IMR-90 (cell line): Measurements from ENCODE around the gene GRK5. TPM values are rescaled to one million over a fixed set of nuclear protein-coding genes. Genes with fewer than 3 reads are reported as not detected.

Source experiments
- ATAC-seq: fragments of 200-7000 bp; cut with Tn5 transposase; 2 replicates; pipeline ENCODE4 v1.9.1; 2020; ENCODE audit warnings: low read depth, mild to moderate bottlenecking, moderate library complexity
- BruUV-seq: library from RNA; stranded (reverse); fragments of 400-500 nt; replicated peaks from 2 replicates; lab custom pipeline; 2021; lab: Mats Ljungman, UMichigan
- CTCF ChIA-PET: fragments of 300-600 bp; formaldehyde crosslinking; extraction: SDS; loops from one replicate; lab custom pipeline; 2021; ENCODE audit warnings: antibody characterized with exemption; lab: Yijun Ruan, JAX
- POLR2A ChIA-PET: fragments of 300-600 bp; sonication (Branson Sonifier 250); formaldehyde crosslinking; loops from one replicate; lab custom pipeline; 2022; ENCODE audit warnings: antibody characterized with exemption; ENCODE audit not compliant: unreplicated experiment; lab: Charles Lee
- DNase-seq: peaks from one replicate; pipeline ENCODE4 v3.0.0; 2013
- H2AFZ ChIP-seq: replicated peaks from 2 replicates; pipeline ENCODE3; 2013; ENCODE audit warnings: low read length, mild to moderate bottlenecking; ENCODE audit not compliant: poor library complexity
- H2AK5ac ChIP-seq: 2 replicates; pipeline ENCODE4 v1.6.1; 2013; ENCODE audit warnings: low read depth, low read length, inconsistent platforms
- H2AK9ac ChIP-seq: replicated peaks from 2 replicates; pipeline ENCODE3; 2013; ENCODE audit warnings: mild to moderate bottlenecking, low read depth, low read length, moderate library complexity; ENCODE audit not compliant: poor library complexity
- H2BK120ac ChIP-seq: 2 replicates; pipeline ENCODE4 v1.6.1; 2013; ENCODE audit warnings: low read depth, low read length, inconsistent platforms
- H2BK15ac ChIP-seq: 3 replicates; pipeline ENCODE4 v1.6.1; 2013; ENCODE audit warnings: low read depth, low read length, inconsistent platforms
- H2BK20ac ChIP-seq: 2 replicates; pipeline ENCODE4 v1.6.1; 2013; ENCODE audit warnings: low read depth, mild to moderate bottlenecking, inconsistent platforms, low read length, moderate library complexity
- H2BK5ac ChIP-seq: 2 replicates; pipeline ENCODE4 v1.6.1; 2013; ENCODE audit warnings: mild to moderate bottlenecking, low read depth, low read length, inconsistent platforms; ENCODE audit not compliant: poor library complexity, severe bottlenecking
- H3K14ac ChIP-seq: replicated peaks from 2 replicates; pipeline ENCODE4 v1.6.1; 2013; ENCODE audit warnings: low read depth, low read length, inconsistent platforms
- H3K18ac ChIP-seq: 2 replicates; pipeline ENCODE4 v1.6.1; 2013; ENCODE audit warnings: low read depth, low read length, control low read depth
- H3K23ac ChIP-seq: 2 replicates; pipeline ENCODE4 v1.6.1; 2013; ENCODE audit warnings: low read depth, low read length, inconsistent platforms
- H3K27ac ChIP-seq: 2 replicates; pipeline ENCODE4 v1.5.1; 2013; ENCODE audit warnings: mild to moderate bottlenecking, control low read depth, low read length; ENCODE audit not compliant: insufficient read depth
- H3K27me3 ChIP-seq: 2 replicates; pipeline ENCODE4 v1.6.1; 2013; ENCODE audit warnings: low read length; ENCODE audit not compliant: control insufficient read depth, insufficient read depth
- H3K36me3 ChIP-seq: 2 replicates; pipeline ENCODE4 v1.6.1; 2013; ENCODE audit warnings: low read length, mixed read lengths; ENCODE audit not compliant: control insufficient read depth, insufficient read depth
- H3K4ac ChIP-seq: 2 replicates; pipeline ENCODE4 v1.6.1; 2013; ENCODE audit warnings: low read depth, low read length, inconsistent platforms
- H3K4me1 ChIP-seq: 2 replicates; pipeline ENCODE4 v1.6.1; 2013; ENCODE audit warnings: low read length, mixed read lengths; ENCODE audit not compliant: control insufficient read depth, insufficient read depth
- H3K4me2 ChIP-seq: 2 replicates; pipeline ENCODE4 v1.6.1; 2013; ENCODE audit warnings: low read depth, mild to moderate bottlenecking, control low read depth, low read length, moderate library complexity
- H3K4me3 ChIP-seq: 2 replicates; pipeline ENCODE4 v1.5.1; 2013; ENCODE audit warnings: low read depth, mild to moderate bottlenecking, control low read depth, low read length, moderate library complexity; ENCODE audit not compliant: insufficient read depth
- H3K56ac ChIP-seq: 2 replicates; pipeline ENCODE4 v1.6.1; 2013; ENCODE audit warnings: low read length, inconsistent platforms; ENCODE audit not compliant: insufficient read depth; ENCODE audit errors: extremely low read depth
- H3K79me1 ChIP-seq, 2 experiments: 2 replicates each; pipeline ENCODE4 v1.6.1; 2013; ENCODE audit warnings: low read length in 2 of 2, inconsistent platforms in 1 of 2, low read depth in 1 of 2
- H3K9ac ChIP-seq: 2 replicates; pipeline ENCODE4 v1.6.1; 2013; ENCODE audit warnings: low read depth, low read length, control low read depth
- H3K9me1 ChIP-seq: 2 replicates; pipeline ENCODE4 v1.6.1; 2013; ENCODE audit warnings: low read length, inconsistent platforms; ENCODE audit not compliant: insufficient read depth
- H3K9me3 ChIP-seq: 2 replicates; pipeline ENCODE4 v1.6.1; 2013; ENCODE audit warnings: low read length; ENCODE audit not compliant: control insufficient read depth, insufficient read depth
- H4K20me1 ChIP-seq: 2 replicates; pipeline ENCODE4 v1.6.1; 2013; ENCODE audit warnings: low read length, inconsistent platforms; ENCODE audit not compliant: insufficient read depth
- H4K5ac ChIP-seq: 2 replicates; pipeline ENCODE4 v1.6.1; 2013; ENCODE audit warnings: mild to moderate bottlenecking, low read depth, low read length, control low read depth
- H4K8ac ChIP-seq, 2 experiments: 2 replicates each; pipeline ENCODE4 v1.6.1; 2013; ENCODE audit warnings: low read depth in 2 of 2, low read length in 2 of 2, control low read depth in 1 of 2, inconsistent platforms in 1 of 2
- H4K91ac ChIP-seq: 2 replicates; pipeline ENCODE4 v1.6.1; 2013; ENCODE audit warnings: low read depth, low read length, inconsistent platforms; ENCODE audit not compliant: insufficient read depth
- MXI1 ChIP-seq: IDR thresholded peaks from 2 replicates; pipeline ENCODE4 v1.6.1; 2012; ENCODE audit warnings: low read depth, mild to moderate bottlenecking, low read length, moderate library complexity, borderline replicate concordance
- RAD21 ChIP-seq: IDR thresholded peaks from 2 replicates; pipeline ENCODE4 v1.6.1; 2012; ENCODE audit warnings: low read length, improper control_type of control experiment
- RCOR1 ChIP-seq: IDR thresholded peaks from 2 replicates; pipeline ENCODE4 v1.6.1; 2012; ENCODE audit warnings: mild to moderate bottlenecking, low read length, improper control_type of control experiment; ENCODE audit not compliant: insufficient replicate concordance
- WGBS, 2 experiments: methylation state at CpG; one replicate each; pipeline versions ENCODE4 v1.1.5 to v1.1.7; 2013; ENCODE audit warnings: missing lambda C conversion rate in 2 of 2; ENCODE audit not compliant: insufficient read length in 1 of 2; ENCODE audit errors: extremely low coverage in 2 of 2; 5-methylcytosine and 5-hydroxymethylcytosine counted together
- dilution Hi-C: fragments of 300-500 bp; cut with HindIII; formaldehyde crosslinking; loops from one replicate; pipeline ENCODE4 v1.14.3; 2018; ENCODE audit warnings: low sequenced_read_pairs; ENCODE audit not compliant: unreplicated experiment
- in situ Hi-C: fragments of 300-500 bp; cut with MboI; formaldehyde crosslinking; loops from 3 replicates; pipeline ENCODE4 v1.14.3; 2019; ENCODE audit warnings: low sequenced_read_pairs, inconsistent platforms, mixed read lengths
- intact Hi-C: fragments of 100-400 bp; cut with micrococcal nuclease; formaldehyde crosslinking; loops from 2 replicates; pipeline ENCODE4 v1.10.0; 2022
- polyA plus RNA-seq, 3 experiments: library from polyadenylated mRNA; depleted of rRNA; stranded (reverse); fragments of >200 nt; gene quantifications; 2 replicates each; pipeline ENCODE4 v1.2.3, GENCODE V29; 2012; ENCODE audit warnings: low replicate concordance in 1 of 3
- total RNA-seq: library from RNA; depleted of rRNA; stranded (reverse); fragments of >200 nt; gene quantifications from 2 replicates; pipeline ENCODE4 v1.2.3, GENCODE V29; 2012
- TF ChIP-seq, protein P1 (sequence below): fragments of 150-350 bp; IDR thresholded peaks from 2 replicates; pipeline ENCODE4 v1.6.1; 2017; ENCODE audit warnings: mild to moderate bottlenecking, antibody characterized with exemption, low read length, low read depth

The GRK5 gene
- total and polyA plus RNA-seq, 2 of the 4 experiments (the other 2 are of a cell fraction): 12.9 to 16.3 TPM

DNA sequence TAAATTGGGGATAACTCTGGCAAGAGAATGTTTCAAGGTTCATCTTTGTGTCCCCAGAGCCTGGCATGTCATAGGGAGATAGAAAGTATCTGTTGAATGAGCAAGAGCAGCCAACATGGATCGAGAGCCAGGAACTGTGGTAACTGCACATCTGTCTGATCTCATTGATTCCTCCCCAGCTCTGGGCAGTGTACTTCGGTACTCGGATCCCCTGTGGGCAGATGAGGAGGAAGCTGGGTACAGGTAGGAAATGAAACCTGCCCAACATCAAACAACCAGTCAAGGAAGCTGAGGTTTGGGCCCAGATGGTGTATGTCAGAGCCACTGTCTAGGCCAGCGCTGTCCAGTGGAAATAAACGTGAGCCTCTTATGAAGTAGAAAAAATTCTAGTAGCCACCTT lies 76.4 kb downstream of the GRK5 start:
- Histone ChIP-seq H4K8ac (no peak overlapping the region), H4K91ac (no peak overlapping the region), H3K56ac (no peak overlapping the region), H2AK9ac (no peak overlapping the region), H3K14ac (0 out of 2 replicates have a peak overlapping the region, but pooled peaks have one; percentile 19), H3K79me1 (peaks cover 39 to 96% of the 10 kb centered on the region in 2 experiments), H3K9me1 (peaks cover 46% of the 10 kb centered on the region), H4K20me1 (peaks cover 92% of the 10 kb centered on the region), H2BK15ac (no peak overlapping the region), H2AK5ac (0 out of 2 replicates have a peak overlapping the region, but pooled peaks have one; percentile 4), H3K4ac (no peak overlapping the region), H2BK120ac (no peak overlapping the region), H3K23ac (0 out of 2 replicates have a peak overlapping the region, but pooled peaks have one; percentile 53), H3K4me1 (peaks cover 47% of the 10 kb centered on the region), H3K27me3 (no peaks in the 10 kb centered on the region), H2BK20ac (no peak overlapping the region), H4K5ac (no peak overlapping the region), H3K4me3 (no peak overlapping the region), H3K4me2 (no peak overlapping the region), H3K36me3 (peaks cover 24% of the 10 kb centered on the region; the same call in 1 of the 2 replicates), H2BK5ac (no peak overlapping the region), H3K18ac (no peak overlapping the region), H3K9me3 (no peaks in the 10 kb centered on the region), H3K9ac (no peak overlapping the region), H3K27ac (no peak overlapping the region), H2AFZ (no peak overlapping the region)
- intact Hi-C loops: no loop called here
- WGBS, 2 experiments: no CpG with 5 or more reads among the region's 5 CpGs
- BruUV-seq: no TSS peak
- DNase-seq (no peak), ATAC-seq (no peak)
- TF ChIP-seq MXI1 (no peak), RAD21 (no peak), RCOR1 (no peak)
- TF ChIP-seq, protein P1, sequence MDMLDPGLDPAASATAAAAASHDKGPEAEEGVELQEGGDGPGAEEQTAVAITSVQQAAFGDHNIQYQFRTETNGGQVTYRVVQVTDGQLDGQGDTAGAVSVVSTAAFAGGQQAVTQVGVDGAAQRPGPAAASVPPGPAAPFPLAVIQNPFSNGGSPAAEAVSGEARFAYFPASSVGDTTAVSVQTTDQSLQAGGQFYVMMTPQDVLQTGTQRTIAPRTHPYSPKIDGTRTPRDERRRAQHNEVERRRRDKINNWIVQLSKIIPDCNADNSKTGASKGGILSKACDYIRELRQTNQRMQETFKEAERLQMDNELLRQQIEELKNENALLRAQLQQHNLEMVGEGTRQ: no peak
- CTCF ChIA-PET: no interaction called here
- dilution Hi-C loops: no loop called here
- in situ Hi-C loops: no loop called here
- POLR2A ChIA-PET: no interaction called here
